Measurements from ENCODE around the gene TSPAN12. TPM values are rescaled to one million over a fixed set of nuclear protein-coding genes. Genes with fewer than 3 reads are reported as not detected.

TSPAN12 gene
- total and polyA plus RNA-seq, 2 of the 4 experiments (the other 2 are of a cell fraction) = 0.36 to 0.72 TPM

DNA sequence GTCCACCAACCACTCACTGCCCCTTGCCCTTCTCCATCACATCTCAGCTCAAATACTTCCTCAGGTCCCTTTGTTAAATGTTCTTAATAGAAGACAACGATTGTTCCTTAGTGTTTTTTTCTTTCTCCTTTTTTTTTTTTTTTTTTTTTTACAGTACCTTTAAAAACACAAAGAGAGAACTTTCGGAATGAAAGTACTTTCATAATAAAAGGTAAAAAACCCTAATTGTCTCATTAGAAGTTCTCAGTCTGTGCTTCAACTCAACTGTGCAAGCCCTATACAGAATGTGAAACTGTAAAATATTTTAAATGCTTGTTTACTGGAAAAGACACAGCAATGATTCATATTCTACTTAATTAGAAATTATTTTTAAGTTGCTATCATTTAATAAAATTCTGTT, 29.4 kb downstream of the TSPAN12 start:
- WGBS, 2 experiments (ENCODE audit: extremely low coverage in 2 of 2, insufficient read length in 1 of 2) = no CpG with 5 or more reads among the region's 2 CpGs
- DNase-seq (no peak), ATAC-seq (ENCODE audit: low read depth) (no peak)
- Histone ChIP-seq H3K4ac (ENCODE audit: low read depth, low read length) (peak overlapping the region; percentile 94), H3K27me3 (ENCODE audit: control insufficient read depth, insufficient read depth, low read length) (no peaks in the 10 kb centered on the region; the same call in 1 of the 2 replicates), H3K36me3 (ENCODE audit: control insufficient read depth, insufficient read depth, low read length) (no peaks in the 10 kb centered on the region; the same call in 1 of the 2 replicates), H2AFZ (replicated peaks; ENCODE audit: low read length, poor library complexity) (no peak overlapping the region), H3K4me3 (ENCODE audit: insufficient read depth, low read depth, low read length) (no peak overlapping the region), H2BK15ac (ENCODE audit: low read depth, low read length) (peak overlapping the region; percentile 93; the same call in 2 of the 3 replicates), H3K27ac (ENCODE audit: insufficient read depth, low read length) (peak overlapping the region; percentile 79; the same call in 1 of the 2 replicates), H2AK9ac (replicated peaks; ENCODE audit: low read depth, low read length, poor library complexity) (no peak overlapping the region), H4K91ac (ENCODE audit: insufficient read depth, low read depth, low read length) (peak overlapping the region; percentile 91), H4K5ac (ENCODE audit: low read depth, low read length) (peak overlapping the region; percentile 100), H2BK5ac (ENCODE audit: low read depth, low read length, poor library complexity, severe bottlenecking) (no peak overlapping the region), H3K18ac (ENCODE audit: low read depth, low read length) (peak overlapping the region; percentile 99), H3K23ac (ENCODE audit: low read depth, low read length) (peak overlapping the region; percentile 50), H3K9me3 (ENCODE audit: control insufficient read depth, insufficient read depth, low read length) (no peaks in the 10 kb centered on the region), H3K9me1 (ENCODE audit: insufficient read depth, low read length) (peaks cover 7% of the 10 kb centered on the region), H2AK5ac (ENCODE audit: low read depth, low read length) (peak overlapping the region; percentile 81), H4K8ac (ENCODE audit: low read depth in 2 of 2, low read length in 2 of 2) (peak overlapping the region; percentile 37 to 63; a peak in 3 of 4 replicates), H3K4me2 (ENCODE audit: low read depth, low read length) (peak overlapping the region; percentile 33; the same call in 1 of the 2 replicates), H2BK20ac (ENCODE audit: low read depth, low read length) (peak overlapping the region; percentile 37), H4K20me1 (ENCODE audit: insufficient read depth, low read length) (no peaks in the 10 kb centered on the region), H3K14ac (replicated peaks; ENCODE audit: low read depth, low read length) (peak overlapping the region; percentile 20), H2BK120ac (ENCODE audit: low read depth, low read length) (peak overlapping the region; percentile 79), H3K9ac (ENCODE audit: low read depth, low read length) (no peak overlapping the region), H3K4me1 (ENCODE audit: control insufficient read depth, insufficient read depth, low read length) (peaks cover 13% of the 10 kb centered on the region), H3K56ac (ENCODE audit: extremely low read depth, insufficient read depth, low read length) (no peak overlapping the region), H3K79me1 (ENCODE audit: low read depth in 1 of 2, low read length in 2 of 2) (no peaks in the 10 kb centered on the region)
- in situ Hi-C loops (cut with MboI; ENCODE audit: low sequenced_read_pairs) (no loop called here), dilution Hi-C loops (cut with HindIII; ENCODE audit: low sequenced_read_pairs, unreplicated experiment) (no loop called here), intact Hi-C loops (cut with micrococcal nuclease) (no loop called here)
- BruUV-seq (replicated peaks) = no TSS peak
- ChIA-PET POLR2A (ENCODE audit: unreplicated experiment) (no interaction called here), CTCF (interaction anchor here (0.7 to 1.0 kb wide), 3 partner anchors 11 to 262 kb away, joined by 3 to 4 read pairs (median 3); no protein-coding TSS in a partner anchor)
- TF ChIP-seq FOS (IDR thresholded peaks at IDR 0.05; ENCODE audit: low read depth, low read length) (no peak), RCOR1 (IDR thresholded peaks at IDR 0.05; ENCODE audit: insufficient replicate concordance, low read length) (no peak), CHD1 (IDR thresholded peaks at IDR 0.05; ENCODE audit: low read depth, low read length) (no peak)
